ENCODE measurements around the gene TEAD3.

- TF ChIP-seq CTCF (IDR thresholded peaks at IDR 0.05) (no peak), TCF7L2 (IDR thresholded peaks at IDR 0.05; ENCODE audit: low read depth, low read length) (no peak), POLR2AphosphoS5 (IDR thresholded peaks at IDR 0.05; ENCODE audit: low read depth, low read length) (no peak), REST (IDR thresholded peaks at IDR 0.05; ENCODE audit: insufficient read depth in 1 of 2, low read depth in 2 of 2, low read length in 1 of 2) (no peak), SIN3A (IDR thresholded peaks at IDR 0.05; ENCODE audit: borderline replicate concordance, insufficient read depth, low read depth, low read length) (no peak)
These were observed 69.0 kb downstream of the TEAD3 start for GRCh38 chr6:35427851-35428321.
